Mucosa of stomach (tissue), 1 donor: ENCODE measurements around the gene TCF7.
"Not testable (repeated sequence)": the region's sequence is repeated elsewhere in the genome, so short reads cannot be mapped to it uniquely, and the experiment has no call there.

ENCODE experiments used
- H3K27me3 ChIP-seq: one replicate; pipeline ENCODE4 v1.7.0; 2013; ENCODE audit warnings: mild to moderate bottlenecking, low read length; ENCODE audit not compliant: control insufficient read depth, insufficient read depth
- H3K36me3 ChIP-seq: one replicate; pipeline ENCODE4 v1.7.0; 2013; ENCODE audit warnings: low read length; ENCODE audit not compliant: control insufficient read depth, insufficient read depth
- H3K4me1 ChIP-seq: one replicate; pipeline ENCODE4 v1.7.0; 2013; ENCODE audit warnings: mild to moderate bottlenecking, low read length; ENCODE audit not compliant: control insufficient read depth, insufficient read depth
- H3K4me3 ChIP-seq: one replicate; pipeline ENCODE4 v1.7.0; 2013; ENCODE audit warnings: low read length
- H3K9ac ChIP-seq: one replicate; pipeline ENCODE4 v1.7.0; 2013; ENCODE audit warnings: mild to moderate bottlenecking, low read length, moderate library complexity
- H3K9me3 ChIP-seq: one replicate; pipeline ENCODE4 v1.7.0; 2013; ENCODE audit warnings: mild to moderate bottlenecking, low read length, moderate library complexity; ENCODE audit not compliant: control insufficient read depth
- donor health status: Pancreatic carcinoma.

TCF7 gene

DNA sequence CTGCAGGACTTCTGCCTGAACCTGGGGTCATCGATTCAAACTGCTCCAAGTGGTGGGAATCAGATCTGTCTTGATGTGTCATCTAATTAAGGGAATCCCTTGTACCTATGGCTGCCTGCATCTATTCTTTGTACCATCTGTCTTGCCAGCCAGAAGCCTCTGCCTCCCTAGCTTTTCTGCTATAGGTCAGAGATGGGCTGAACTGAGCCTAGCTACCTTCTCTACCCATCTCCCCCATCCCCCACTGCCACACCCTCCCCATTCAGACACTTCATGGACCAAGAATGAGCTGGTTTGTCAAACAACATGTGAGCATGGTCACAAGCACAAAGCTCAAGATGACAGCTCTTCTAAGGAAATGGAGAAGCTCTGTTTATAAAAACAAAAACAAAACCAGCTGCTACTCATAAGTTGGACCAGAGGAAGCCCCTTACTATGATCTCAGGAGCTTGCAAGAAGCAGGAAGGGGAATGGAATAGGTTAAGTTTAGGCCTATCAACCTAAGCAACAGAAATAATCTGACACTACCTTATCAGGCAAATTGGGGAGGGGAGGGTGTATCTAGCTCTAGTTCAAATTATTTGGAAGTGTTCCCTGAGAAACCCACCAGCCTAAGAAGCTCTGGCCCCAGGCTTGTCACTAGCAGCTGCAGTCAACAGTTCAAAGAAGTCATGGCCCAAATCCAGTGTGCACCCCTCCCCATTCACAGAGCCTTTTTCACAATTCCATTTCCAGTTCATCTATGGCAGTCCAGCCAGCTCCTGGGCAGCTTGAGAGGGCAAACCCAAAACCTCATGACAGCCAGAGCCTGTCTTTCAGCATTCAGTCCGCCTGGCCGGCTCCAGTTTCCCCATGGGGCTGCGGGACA is 32.4 kb downstream of the TCF7 start:
- H3K9me3 ChIP-seq = no peaks in the 10 kb centered on the region
- no peak overlapping the region for H3K4me3 ChIP-seq
- H3K27me3 ChIP-seq = no peaks in the 10 kb centered on the region
- H3K9ac ChIP-seq = no peak overlapping the region
- H3K36me3 ChIP-seq = peaks cover 26% of the 10 kb centered on the region
- peaks cover 33% of the 10 kb centered on the region for H3K4me1 ChIP-seq

DNA sequence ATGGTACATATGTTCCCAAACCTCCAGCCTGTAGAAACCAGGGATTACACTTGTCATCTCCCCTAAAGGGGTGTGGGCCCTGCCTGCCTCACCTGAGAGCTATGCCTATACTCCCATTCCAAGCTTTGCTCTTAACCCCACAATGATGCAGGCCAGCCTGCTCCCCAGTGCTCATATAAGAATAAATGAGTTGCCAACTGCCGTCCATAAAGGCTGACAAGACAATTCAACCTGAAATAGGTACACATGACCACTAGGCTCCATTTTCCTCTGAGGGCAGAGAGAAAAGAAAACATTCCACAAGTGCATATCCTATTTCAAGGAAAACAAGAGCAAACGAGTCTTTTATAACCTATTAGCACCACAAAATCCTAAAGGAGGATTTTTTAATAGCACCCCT is 33.8 kb downstream of the TCF7 start:
- H3K36me3 ChIP-seq = peaks cover 26% of the 10 kb centered on the region
- H3K27me3 ChIP-seq = no peaks in the 10 kb centered on the region
- H3K9me3 ChIP-seq = no peaks in the 10 kb centered on the region
- H3K4me1 ChIP-seq = peaks cover 33% of the 10 kb centered on the region
- H3K9ac ChIP-seq = no peak overlapping the region
- H3K4me3 ChIP-seq = no peak overlapping the region

DNA sequence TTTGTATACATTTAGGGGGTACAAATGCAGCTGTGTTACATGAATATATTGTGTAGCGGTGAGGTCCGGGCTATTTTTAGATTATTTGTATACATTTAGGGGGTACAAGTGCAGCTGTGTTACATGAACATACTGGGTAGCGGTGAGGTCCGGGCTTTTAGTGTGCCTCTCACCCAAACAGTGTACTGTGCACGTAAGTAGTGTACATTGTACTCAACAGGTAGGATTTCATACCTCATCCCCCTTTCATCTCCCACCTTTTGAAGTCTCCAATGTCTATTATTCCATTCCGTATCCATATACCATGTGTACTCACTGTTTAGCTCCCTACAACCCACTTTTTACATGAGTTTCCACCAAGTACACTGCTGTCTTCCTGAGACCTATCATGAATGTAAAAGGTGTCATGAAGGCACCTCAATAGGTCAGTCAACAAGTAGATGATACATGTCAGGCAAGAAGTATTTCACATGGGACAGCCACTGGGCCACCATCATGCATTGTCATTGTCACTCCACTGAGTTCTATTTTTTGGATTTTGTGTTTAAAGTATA is 34.6 kb downstream of the TCF7 start:
- no peaks in the 10 kb centered on the region for H3K9me3 ChIP-seq
- no peak overlapping the region for H3K4me3 ChIP-seq
- H3K27me3 ChIP-seq = no peaks in the 10 kb centered on the region
- no peak overlapping the region for H3K9ac ChIP-seq
- peaks cover 33% of the 10 kb centered on the region for H3K4me1 ChIP-seq
- H3K36me3 ChIP-seq = peaks cover 26% of the 10 kb centered on the region

DNA sequence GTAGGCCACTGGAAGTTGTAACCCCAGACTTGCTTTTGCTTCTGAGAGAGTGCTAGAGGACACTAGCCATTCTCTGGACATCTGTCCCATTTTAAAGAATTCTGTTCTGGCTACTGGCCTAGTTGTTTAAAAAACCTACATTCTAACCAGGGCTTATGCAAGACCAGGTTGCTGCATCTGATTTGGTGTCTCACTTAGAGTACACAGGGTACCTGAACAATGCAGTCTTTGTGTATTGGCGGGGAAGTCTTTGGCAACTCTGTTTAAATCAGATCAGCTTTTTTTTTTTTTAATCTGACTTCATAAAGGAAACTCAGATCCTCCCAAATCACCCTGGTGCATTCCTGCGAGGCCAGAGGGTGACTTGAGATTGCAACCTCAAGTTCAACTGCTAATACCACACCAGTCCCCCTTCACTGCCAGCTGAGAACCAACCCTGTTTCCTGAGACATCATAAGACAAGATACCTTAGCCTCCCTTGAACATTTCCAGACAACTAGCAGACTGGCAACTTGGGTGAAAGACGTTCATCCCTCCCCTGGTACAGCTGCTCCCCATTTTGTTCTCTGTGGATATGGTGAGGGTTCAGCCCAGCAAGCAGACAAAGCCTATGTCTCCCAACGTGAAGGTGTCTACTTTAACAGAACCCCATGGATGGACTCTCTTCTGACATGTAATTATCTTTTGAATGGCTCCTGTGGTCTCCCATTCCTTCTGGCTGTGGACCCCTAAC is 35.3 kb downstream of the TCF7 start:
- Histone ChIP-seq H3K4me1 (peaks cover 33% of the 10 kb centered on the region), H3K9me3 (no peaks in the 10 kb centered on the region), H3K9ac (peak overlapping the region; percentile 6), H3K27me3 (no peaks in the 10 kb centered on the region), H3K4me3 (no peak overlapping the region), H3K36me3 (peaks cover 22% of the 10 kb centered on the region)

DNA sequence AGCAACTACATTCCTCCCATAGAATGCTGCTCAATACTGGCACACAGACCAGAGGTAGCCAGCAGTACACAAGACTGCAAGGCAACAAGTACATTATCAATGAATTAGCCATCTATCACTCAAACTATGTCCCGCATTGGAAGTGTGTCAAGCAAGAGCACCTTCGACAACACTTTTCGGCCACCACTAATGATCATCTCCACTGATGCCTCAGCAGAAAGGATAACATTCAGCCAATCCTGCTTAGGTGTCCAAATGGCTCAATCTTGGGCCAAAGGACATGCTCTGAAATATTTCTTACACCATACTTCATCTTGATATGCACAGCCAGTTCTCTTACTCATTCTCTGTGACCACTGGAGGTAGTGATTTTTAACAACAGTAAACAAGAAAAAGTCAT is 37.2 kb downstream of the TCF7 start:
- no peak overlapping the region for H3K4me3 ChIP-seq
- peaks cover 5% of the 10 kb centered on the region for H3K36me3 ChIP-seq
- peaks cover 18% of the 10 kb centered on the region for H3K4me1 ChIP-seq
- H3K9ac ChIP-seq = no peak overlapping the region
- no peaks in the 10 kb centered on the region for H3K27me3 ChIP-seq
- no peaks in the 10 kb centered on the region for H3K9me3 ChIP-seq

DNA sequence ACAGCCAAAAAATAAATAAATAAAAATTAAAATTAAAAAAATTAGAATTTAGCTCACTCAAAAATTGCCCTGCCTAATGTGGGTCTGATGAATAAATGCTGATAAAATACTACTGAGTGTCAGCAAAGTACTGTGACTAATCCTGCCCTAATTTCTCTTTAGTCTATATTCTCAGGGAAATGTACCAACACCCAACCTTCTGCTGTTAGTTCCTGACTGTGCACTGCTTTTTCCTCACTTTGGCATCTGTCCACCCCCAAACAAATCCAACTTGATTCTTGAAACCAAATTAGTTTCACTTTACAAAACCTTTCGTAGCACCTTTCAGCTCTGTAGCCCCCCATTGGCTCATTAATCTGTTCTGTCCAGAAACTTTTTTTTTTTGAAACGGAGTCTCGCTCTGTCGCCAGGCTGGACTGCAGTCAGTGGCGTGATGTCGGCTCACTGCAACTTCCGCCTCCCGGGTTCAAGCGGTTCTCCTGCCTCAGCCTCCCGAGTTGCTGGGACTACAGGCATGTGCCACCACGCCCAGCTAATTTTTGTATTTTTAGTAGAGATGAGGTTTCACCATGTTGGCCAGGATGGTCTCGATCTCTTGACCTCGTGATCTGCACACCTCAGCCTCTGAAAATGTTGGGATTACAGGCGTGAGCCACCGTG is 37.8 kb downstream of the TCF7 start:
- not testable (repeated sequence) for H3K36me3 ChIP-seq, H3K9ac ChIP-seq, H3K27me3 ChIP-seq, H3K4me3 ChIP-seq, H3K9me3 ChIP-seq
- H3K4me1 ChIP-seq = peaks cover 12% of the 10 kb centered on the region

DNA sequence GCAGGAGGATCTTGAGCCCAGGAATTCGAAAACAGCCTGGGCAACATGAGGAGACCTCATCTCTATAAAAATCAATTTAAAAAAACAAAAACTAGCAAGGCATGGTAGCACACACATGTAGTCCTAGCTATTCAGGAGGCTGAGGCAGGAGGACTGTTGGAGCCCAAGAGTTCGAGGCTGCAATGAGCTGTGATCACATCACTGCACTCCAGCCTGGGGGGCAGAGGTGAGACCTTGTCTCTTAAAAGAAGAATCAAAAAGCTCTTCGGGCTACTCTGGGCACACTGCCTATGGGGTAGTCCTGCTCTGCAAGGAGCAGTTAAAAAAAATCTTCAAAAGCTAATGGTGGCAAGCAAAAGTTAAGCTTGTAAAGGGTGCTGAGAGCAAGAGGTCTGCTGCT is 38.8 kb downstream of the TCF7 start:
- H3K27me3 ChIP-seq = no peaks in the 10 kb centered on the region
- no peak overlapping the region for H3K4me3 ChIP-seq
- peaks cover 5% of the 10 kb centered on the region for H3K36me3 ChIP-seq
- H3K4me1 ChIP-seq = peaks cover 12% of the 10 kb centered on the region
- no peaks in the 10 kb centered on the region for H3K9me3 ChIP-seq
- H3K9ac ChIP-seq = no peak overlapping the region

DNA sequence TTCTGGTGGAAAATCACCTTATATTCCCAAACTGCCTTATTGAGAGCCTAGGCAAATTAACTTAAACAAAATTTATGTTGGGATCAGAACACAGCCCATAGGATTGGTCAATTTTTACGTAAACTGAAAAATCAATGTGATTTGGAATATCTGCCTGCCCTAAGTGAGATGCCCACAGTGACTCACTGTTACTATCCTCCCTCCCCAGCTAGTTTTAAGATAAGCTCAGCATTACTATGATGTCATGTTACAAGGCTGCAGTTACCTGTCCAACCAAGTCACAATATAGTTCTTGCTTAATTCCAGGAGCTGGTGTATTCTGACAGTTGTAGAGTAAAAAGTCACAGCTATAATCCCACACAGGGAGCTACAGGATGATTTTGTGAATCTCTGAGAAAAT is 39.2 kb downstream of the TCF7 start:
- Histone ChIP-seq H3K36me3 (peaks cover 5% of the 10 kb centered on the region), H3K4me3 (no peak overlapping the region), H3K9me3 (no peaks in the 10 kb centered on the region), H3K27me3 (no peaks in the 10 kb centered on the region), H3K9ac (no peak overlapping the region), H3K4me1 (peaks cover 12% of the 10 kb centered on the region)

DNA sequence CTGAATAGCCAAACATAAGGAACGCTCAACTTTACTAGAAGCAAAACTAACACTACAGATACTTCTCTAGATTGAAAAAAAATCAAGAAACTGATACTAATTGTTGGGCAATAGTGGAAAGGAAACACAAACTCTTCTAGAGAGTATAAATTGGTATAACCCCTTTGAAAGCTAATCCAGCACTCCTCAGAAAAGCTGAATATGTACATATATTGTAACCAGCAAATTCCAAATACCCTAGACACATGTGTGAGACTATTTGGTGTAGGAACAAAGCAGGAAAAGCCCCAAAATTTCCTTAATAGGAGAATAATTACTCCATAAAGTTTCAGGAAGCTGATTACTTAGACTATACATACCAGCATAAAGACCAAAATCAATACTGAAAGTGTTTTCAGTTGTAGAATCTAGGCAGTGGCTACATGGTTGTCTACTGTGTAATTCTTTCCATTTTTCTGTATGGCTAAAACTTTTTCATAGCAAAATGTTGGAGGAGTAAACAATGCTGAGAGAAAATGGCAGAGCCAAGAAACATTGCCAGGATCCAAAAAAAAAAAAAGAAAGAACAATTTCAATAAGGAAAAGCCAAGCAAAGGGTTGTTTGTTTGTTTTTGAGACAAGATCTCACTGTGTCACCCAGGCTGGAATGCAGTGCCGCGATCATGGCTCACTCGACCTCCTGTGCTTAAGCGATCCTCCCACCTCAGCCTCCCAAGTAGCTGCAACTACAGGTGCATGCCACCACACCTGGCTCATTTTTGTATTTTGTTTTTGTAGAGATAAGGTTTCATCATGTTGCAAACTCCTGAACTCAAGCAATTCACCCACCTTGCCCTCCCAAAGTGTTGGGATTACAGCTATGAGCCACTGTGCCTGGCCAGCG is 47.3 kb downstream of the TCF7 start:
- Histone ChIP-seq H3K4me3 (no peak overlapping the region), H3K27me3 (no peaks in the 10 kb centered on the region), H3K9me3 (no peaks in the 10 kb centered on the region), H3K36me3 (peaks cover 8% of the 10 kb centered on the region), H3K4me1 (no peaks in the 10 kb centered on the region), H3K9ac (no peak overlapping the region)

DNA sequence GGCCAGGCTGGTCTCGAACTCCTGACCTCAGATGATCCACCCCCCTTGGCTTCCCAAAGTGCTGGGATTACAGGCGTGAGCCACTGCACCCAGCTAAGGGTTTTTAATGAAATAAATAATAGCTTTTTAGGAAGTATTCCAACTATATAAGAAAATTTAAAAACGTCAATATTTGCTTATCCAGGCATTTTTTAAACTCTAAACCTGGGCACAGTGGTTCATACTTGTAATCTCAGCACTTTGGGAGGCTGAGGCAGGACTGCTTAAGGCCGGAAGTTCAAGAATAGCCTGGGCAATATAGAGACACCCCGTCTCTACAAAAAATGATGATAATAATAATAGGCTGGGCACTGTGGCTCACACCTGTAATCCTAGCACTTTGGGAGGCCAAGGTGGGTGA is 48.1 kb downstream of the TCF7 start:
- H3K4me3 ChIP-seq = no peak overlapping the region
- H3K36me3 ChIP-seq = peaks cover 8% of the 10 kb centered on the region
- no peaks in the 10 kb centered on the region for H3K27me3 ChIP-seq
- H3K9me3 ChIP-seq = no peaks in the 10 kb centered on the region
- no peaks in the 10 kb centered on the region for H3K4me1 ChIP-seq
- no peak overlapping the region for H3K9ac ChIP-seq

DNA sequence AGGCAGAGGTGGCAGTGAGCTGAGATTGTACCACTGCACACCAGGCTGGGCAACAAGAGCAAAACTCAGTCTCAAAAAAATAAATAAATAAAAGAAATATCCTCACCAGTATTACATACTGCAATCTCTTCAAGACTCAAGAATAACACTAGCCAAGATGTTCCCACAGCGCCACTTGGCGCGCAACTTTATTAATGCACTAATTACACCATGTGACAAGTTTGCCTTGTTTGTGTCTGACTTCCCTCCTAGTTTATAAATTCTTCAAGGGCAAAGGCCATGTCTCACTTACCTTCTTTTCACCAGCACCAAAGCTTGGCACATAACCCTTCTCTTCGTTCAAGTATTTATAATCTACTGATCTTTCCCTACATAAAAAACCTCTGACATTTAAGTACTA is 57.5 kb downstream of the TCF7 start:
- no peak overlapping the region for H3K9ac ChIP-seq
- H3K27me3 ChIP-seq = no peaks in the 10 kb centered on the region
- peaks cover 10% of the 10 kb centered on the region for H3K4me1 ChIP-seq
- no peak overlapping the region for H3K4me3 ChIP-seq
- H3K9me3 ChIP-seq = no peaks in the 10 kb centered on the region
- no peaks in the 10 kb centered on the region for H3K36me3 ChIP-seq
